AG09319 (cell line): Measurements from ENCODE around the gene KLHL2.
"Not testable (repeated sequence)": the region's sequence is repeated elsewhere in the genome, so short reads cannot be mapped to it uniquely, and the experiment has no call there.

ENCODE experiments used
- DNase-seq: peaks from one replicate; pipeline ENCODE4 v3.0.0-alpha.2; 2010; ENCODE audit warnings: low read depth; ENCODE audit errors: extremely low read depth
- CTCF ChIP-seq: IDR thresholded peaks from 2 replicates; pipeline ENCODE4 v1.5.1; 2011; ENCODE audit warnings: low read depth, mild to moderate bottlenecking, inconsistent platforms, low read length, moderate library complexity

Gene KLHL2

GRCh38 chr4:165336743-165337142 is 129.4 kb downstream of the KLHL2 start:
- no peak for TF ChIP-seq CTCF
- DNase-seq = no peak

- not testable (repeated sequence) for DNase-seq
Measured at GRCh38 chr4:165342340-165342739, 135.0 kb downstream of the KLHL2 start.

GRCh38 chr4:165343353-165344191 is 136.2 kb downstream of the KLHL2 start:
- no peak for DNase-seq
- no peak for TF ChIP-seq CTCF

GRCh38 chr4:165345666-165346417 is 138.5 kb downstream of the KLHL2 start:
- peak; percentile 22 for TF ChIP-seq CTCF
- DNase-seq = no peak

GRCh38 chr4:165347647-165348569 is 140.5 kb downstream of the KLHL2 start:
- TF ChIP-seq CTCF = no peak

GRCh38 chr4:165351359-165352130 is 144.2 kb downstream of the KLHL2 start:
- no peak for TF ChIP-seq CTCF
- DNase-seq = no peak

More at GRCh38 chr4:165347647-165348569, 140.5 kb downstream of the KLHL2 start:
- no peak for DNase-seq

- peak; percentile 28 for TF ChIP-seq CTCF
- no peak for DNase-seq
Measured at GRCh38 chr4:165355900-165356300, 148.5 kb downstream of the KLHL2 start.
